H1 (cell line): ENCODE data around the gene IQSEC3. TPM values are rescaled to one million over a fixed set of nuclear protein-coding genes. Genes with fewer than 3 reads are reported as not detected.

Experiments
- ASH2L ChIP-seq: fragments of 200-600, 300-600 bp; sonication (generic); IDR thresholded peaks from one replicate; pipeline ENCODE4 v1.7.1; 2017; ENCODE audit warnings: low read length
- ATF2 ChIP-seq: IDR thresholded peaks from 2 replicates; pipeline ENCODE4 v1.6.1; 2012; ENCODE audit warnings: low read length, inconsistent platforms
- BACH1 ChIP-seq: IDR thresholded peaks from 2 replicates; pipeline ENCODE4 v1.6.1; 2012; ENCODE audit warnings: low read length, improper control_type of control experiment
- BRCA1 ChIP-seq: IDR thresholded peaks from 2 replicates; pipeline ENCODE4 v1.6.1; 2012; ENCODE audit warnings: low read depth, low read length, improper control_type of control experiment
- CEBPB ChIP-seq: IDR thresholded peaks from 2 replicates; pipeline ENCODE4 v1.6.1; 2012; ENCODE audit warnings: low read depth, low read length
- CHD1 ChIP-seq: IDR thresholded peaks from 2 replicates; pipeline ENCODE4 v1.6.1; 2012; ENCODE audit warnings: low read depth, low read length, improper control_type of control experiment
- GABPA ChIP-seq: IDR thresholded peaks from 2 replicates; pipeline ENCODE4 v1.6.1; 2011; ENCODE audit warnings: mild to moderate bottlenecking, low read length, moderate library complexity, borderline replicate concordance; ENCODE audit not compliant: insufficient read depth
- NANOG ChIP-seq: IDR thresholded peaks from 2 replicates; pipeline ENCODE4 v1.6.1; 2011; ENCODE audit warnings: low read length, low read depth, mild to moderate bottlenecking, inconsistent platforms; ENCODE audit not compliant: insufficient read depth, poor library complexity, severe bottlenecking
- RBBP5 ChIP-seq: IDR thresholded peaks from 2 replicates; pipeline ENCODE4 v1.7.1; 2012; ENCODE audit warnings: low read depth, mild to moderate bottlenecking, inconsistent platforms, low read length, moderate library complexity, borderline replicate concordance
- YY1 ChIP-seq: IDR thresholded peaks from 2 replicates; pipeline ENCODE4 v1.6.1; 2011; ENCODE audit warnings: low read depth, mild to moderate bottlenecking, low read length
- polyA plus RNA-seq, 7 experiments: library from polyadenylated mRNA; depleted of rRNA in 3 of 7; stranded (reverse) in 5 of 7; unstranded in 2 of 7; fragments of >200 nt in 5 of 7; fragments of 200-250 nt in 2 of 7; gene quantifications; 1 replicate in 5 of 7; 2 replicates in 1 of 7; 4 replicates in 1 of 7; pipeline versions ENCODE4 v1.2.1 to v1.2.3, GENCODE V29; 2011 to 2013; ENCODE audit warnings: missing spikeins in 2 of 7, mixed read lengths in 2 of 7
- total RNA-seq: library from RNA; stranded (reverse); fragmentation: NEBNext Ultra II Directional; extraction: Animal tissue kit (Norgen Biotek cat#: 25700); gene quantifications from 2 replicates; pipeline ENCODE4 v1.2.1, GENCODE V29; 2021

Gene IQSEC3
- total and polyA plus RNA-seq, 2 of the 8 experiments (the other 6 are each of a cell fraction or from before 2014, with no cell fraction given): 1.2 to 3.1 TPM

- TF ChIP-seq GABPA: no peak
- no peak for TF ChIP-seq ASH2L
- TF ChIP-seq YY1: 0 out of 2 replicates have a peak, but pooled peaks have one; percentile 12
- no peak for TF ChIP-seq ATF2
- TF ChIP-seq BACH1: peak; percentile 54; the same call in 1 of the 2 replicates
- no peak for TF ChIP-seq BRCA1
- TF ChIP-seq RBBP5: no peak
- no peak for TF ChIP-seq CHD1
- TF ChIP-seq CEBPB: no peak
- no peak for TF ChIP-seq NANOG
These were observed 77.5 kb downstream of the IQSEC3 start (continued) for GRCh38 chr12:143964-144649.
